HEK293 (cell line): ENCODE results near the gene PCSK6.

Experiments
- GLIS1 ChIP-seq: fragments of 450-650 bp; formaldehyde crosslinking; IDR thresholded peaks from 2 replicates; pipeline ENCODE4 v1.5.1; 2016; ENCODE audit warnings: missing biosample characterization, missing genetic modification characterization
- KLF9 ChIP-seq: fragments of 450-650 bp; formaldehyde crosslinking; IDR thresholded peaks from 2 replicates; pipeline ENCODE4 v1.5.1; 2016; ENCODE audit warnings: missing biosample characterization, missing genetic modification characterization, low read depth
- SP2 ChIP-seq: fragments of 450-650 bp; formaldehyde crosslinking; IDR thresholded peaks from 2 replicates; pipeline ENCODE4 v1.5.1; 2016; ENCODE audit warnings: missing biosample characterization, missing genetic modification characterization
- ZIC2 ChIP-seq: fragments of 450-650 bp; formaldehyde crosslinking; IDR thresholded peaks from 2 replicates; pipeline ENCODE4 v1.5.1; 2016; ENCODE audit warnings: missing biosample characterization, missing genetic modification characterization
- ZNF266 ChIP-seq: fragments of 450-650 bp; formaldehyde crosslinking; IDR thresholded peaks from 2 replicates; pipeline ENCODE4 v1.5.1; 2016; ENCODE audit warnings: missing biosample characterization, missing genetic modification characterization, low read depth
- ZNF423 ChIP-seq: fragments of 450-650 bp; formaldehyde crosslinking; IDR thresholded peaks from 2 replicates; pipeline ENCODE4 v1.5.1; 2016; ENCODE audit warnings: missing biosample characterization, missing genetic modification characterization
- ZNF621 ChIP-seq: fragments of 450-650 bp; formaldehyde crosslinking; IDR thresholded peaks from 2 replicates; pipeline ENCODE4 v1.5.1; 2017; ENCODE audit warnings: missing biosample characterization, missing genetic modification characterization
- ZNF658 ChIP-seq: fragments of 450-650 bp; formaldehyde crosslinking; IDR thresholded peaks from 2 replicates; pipeline ENCODE4; 2016; ENCODE audit warnings: missing biosample characterization, missing genetic modification characterization
- ZNF670 ChIP-seq: fragments of 450-650 bp; formaldehyde crosslinking; IDR thresholded peaks from 2 replicates; pipeline ENCODE4 v1.5.1; 2016; ENCODE audit warnings: missing biosample characterization, missing genetic modification characterization, low read depth
- ZNF701 ChIP-seq: fragments of 450-650 bp; formaldehyde crosslinking; IDR thresholded peaks from 2 replicates; pipeline ENCODE4 v1.5.1; 2016; ENCODE audit warnings: missing biosample characterization, missing genetic modification characterization
- ZNF785 ChIP-seq: fragments of 450-650 bp; formaldehyde crosslinking; IDR thresholded peaks from 2 replicates; pipeline ENCODE4 v1.5.1; 2016; ENCODE audit warnings: missing biosample characterization, missing genetic modification characterization
- ZSCAN23 ChIP-seq: fragments of 450-650 bp; formaldehyde crosslinking; IDR thresholded peaks from 2 replicates; pipeline ENCODE4 v1.5.1; 2016; ENCODE audit warnings: missing biosample characterization, missing genetic modification characterization
- TF ChIP-seq, protein P1 (sequence below): fragments of 450-650 bp; formaldehyde crosslinking; IDR thresholded peaks from 2 replicates; pipeline ENCODE4 v1.5.1; 2016; ENCODE audit warnings: missing biosample characterization, missing genetic modification characterization
- TF ChIP-seq, protein P2 (sequence below): fragments of 450-650 bp; formaldehyde crosslinking; IDR thresholded peaks from 2 replicates; pipeline ENCODE4 v1.5.1; 2016; ENCODE audit warnings: missing biosample characterization, missing genetic modification characterization
- TF ChIP-seq, protein P3 (sequence below): fragments of 450-650 bp; formaldehyde crosslinking; conservative IDR thresholded peaks from 2 replicates; pipeline ENCODE4 v1.5.1; 2016; ENCODE audit warnings: low read depth, missing biosample characterization, missing genetic modification characterization
- TF ChIP-seq, protein P4 (sequence below): fragments of 450-650 bp; formaldehyde crosslinking; IDR thresholded peaks from 2 replicates; pipeline ENCODE4 v1.5.1; 2017; ENCODE audit warnings: missing biosample characterization, missing genetic modification characterization
- TF ChIP-seq, protein P5 (sequence below): fragments of 450-650 bp; formaldehyde crosslinking; IDR thresholded peaks from 2 replicates; pipeline ENCODE4 v1.5.0; 2017; ENCODE audit warnings: missing biosample characterization, missing genetic modification characterization, borderline replicate concordance
- TF ChIP-seq, protein P6 (sequence below): fragments of 450-650 bp; formaldehyde crosslinking; IDR thresholded peaks from 2 replicates; pipeline ENCODE4 v1.5.1; 2016; ENCODE audit warnings: missing biosample characterization, missing genetic modification characterization
- TF ChIP-seq, protein P7 (sequence below): fragments of 450-650 bp; formaldehyde crosslinking; IDR thresholded peaks from 2 replicates; pipeline ENCODE4 v1.5.1; 2016; ENCODE audit warnings: missing biosample characterization, missing genetic modification characterization

The PCSK6 gene

DNA sequence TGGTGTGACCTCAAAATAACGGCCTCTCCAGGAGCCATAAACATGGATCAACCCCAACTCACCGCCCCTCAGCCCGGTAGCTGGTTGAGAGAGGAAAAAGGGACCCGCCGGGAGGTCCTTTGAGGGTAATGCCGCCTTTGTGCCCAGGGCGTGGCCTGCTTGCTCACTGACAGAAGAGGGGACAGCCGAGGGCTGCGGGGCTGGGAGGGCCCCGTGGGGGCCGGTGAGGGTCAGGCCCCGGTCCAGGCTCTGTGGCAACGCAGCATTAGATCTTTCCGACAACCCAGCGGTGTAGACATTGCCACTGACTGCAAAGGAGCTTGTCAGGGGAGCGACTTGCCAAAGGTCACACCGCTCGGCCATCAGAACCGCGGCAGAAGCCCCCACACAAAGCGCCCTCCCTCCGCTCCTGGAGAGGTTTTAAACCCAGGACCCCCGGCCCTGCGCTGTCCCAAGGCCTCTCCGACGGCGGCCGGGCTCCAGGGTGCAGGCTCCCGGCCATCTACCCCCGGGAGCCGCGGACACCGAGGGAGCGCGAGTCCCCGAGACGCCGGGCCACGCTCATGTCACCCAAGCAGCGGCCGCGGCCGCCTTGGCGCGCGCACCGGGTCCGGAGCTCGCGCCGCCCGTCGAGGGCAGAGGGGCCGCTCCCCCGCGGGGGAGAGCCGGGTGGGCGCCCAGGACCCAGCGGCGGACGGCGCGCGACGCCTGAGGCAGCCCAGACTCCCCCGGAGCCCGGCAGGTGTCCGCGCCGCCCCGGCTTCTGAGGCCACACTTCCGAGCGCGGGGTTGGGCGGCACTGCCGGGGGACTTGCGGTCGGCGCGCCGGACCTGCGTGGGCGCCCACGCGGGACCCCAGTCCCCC, 975 bp downstream of the PCSK6 start (continued):
- TF ChIP-seq, protein P1, sequence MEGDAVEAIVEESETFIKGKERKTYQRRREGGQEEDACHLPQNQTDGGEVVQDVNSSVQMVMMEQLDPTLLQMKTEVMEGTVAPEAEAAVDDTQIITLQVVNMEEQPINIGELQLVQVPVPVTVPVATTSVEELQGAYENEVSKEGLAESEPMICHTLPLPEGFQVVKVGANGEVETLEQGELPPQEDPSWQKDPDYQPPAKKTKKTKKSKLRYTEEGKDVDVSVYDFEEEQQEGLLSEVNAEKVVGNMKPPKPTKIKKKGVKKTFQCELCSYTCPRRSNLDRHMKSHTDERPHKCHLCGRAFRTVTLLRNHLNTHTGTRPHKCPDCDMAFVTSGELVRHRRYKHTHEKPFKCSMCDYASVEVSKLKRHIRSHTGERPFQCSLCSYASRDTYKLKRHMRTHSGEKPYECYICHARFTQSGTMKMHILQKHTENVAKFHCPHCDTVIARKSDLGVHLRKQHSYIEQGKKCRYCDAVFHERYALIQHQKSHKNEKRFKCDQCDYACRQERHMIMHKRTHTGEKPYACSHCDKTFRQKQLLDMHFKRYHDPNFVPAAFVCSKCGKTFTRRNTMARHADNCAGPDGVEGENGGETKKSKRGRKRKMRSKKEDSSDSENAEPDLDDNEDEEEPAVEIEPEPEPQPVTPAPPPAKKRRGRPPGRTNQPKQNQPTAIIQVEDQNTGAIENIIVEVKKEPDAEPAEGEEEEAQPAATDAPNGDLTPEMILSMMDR (tag by site-specific recombination) = no peak
- TF ChIP-seq, protein P2, sequence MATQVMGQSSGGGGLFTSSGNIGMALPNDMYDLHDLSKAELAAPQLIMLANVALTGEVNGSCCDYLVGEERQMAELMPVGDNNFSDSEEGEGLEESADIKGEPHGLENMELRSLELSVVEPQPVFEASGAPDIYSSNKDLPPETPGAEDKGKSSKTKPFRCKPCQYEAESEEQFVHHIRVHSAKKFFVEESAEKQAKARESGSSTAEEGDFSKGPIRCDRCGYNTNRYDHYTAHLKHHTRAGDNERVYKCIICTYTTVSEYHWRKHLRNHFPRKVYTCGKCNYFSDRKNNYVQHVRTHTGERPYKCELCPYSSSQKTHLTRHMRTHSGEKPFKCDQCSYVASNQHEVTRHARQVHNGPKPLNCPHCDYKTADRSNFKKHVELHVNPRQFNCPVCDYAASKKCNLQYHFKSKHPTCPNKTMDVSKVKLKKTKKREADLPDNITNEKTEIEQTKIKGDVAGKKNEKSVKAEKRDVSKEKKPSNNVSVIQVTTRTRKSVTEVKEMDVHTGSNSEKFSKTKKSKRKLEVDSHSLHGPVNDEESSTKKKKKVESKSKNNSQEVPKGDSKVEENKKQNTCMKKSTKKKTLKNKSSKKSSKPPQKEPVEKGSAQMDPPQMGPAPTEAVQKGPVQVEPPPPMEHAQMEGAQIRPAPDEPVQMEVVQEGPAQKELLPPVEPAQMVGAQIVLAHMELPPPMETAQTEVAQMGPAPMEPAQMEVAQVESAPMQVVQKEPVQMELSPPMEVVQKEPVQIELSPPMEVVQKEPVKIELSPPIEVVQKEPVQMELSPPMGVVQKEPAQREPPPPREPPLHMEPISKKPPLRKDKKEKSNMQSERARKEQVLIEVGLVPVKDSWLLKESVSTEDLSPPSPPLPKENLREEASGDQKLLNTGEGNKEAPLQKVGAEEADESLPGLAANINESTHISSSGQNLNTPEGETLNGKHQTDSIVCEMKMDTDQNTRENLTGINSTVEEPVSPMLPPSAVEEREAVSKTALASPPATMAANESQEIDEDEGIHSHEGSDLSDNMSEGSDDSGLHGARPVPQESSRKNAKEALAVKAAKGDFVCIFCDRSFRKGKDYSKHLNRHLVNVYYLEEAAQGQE (tag by site-specific recombination) = no peak
- TF ChIP-seq ZNF423 (tag by site-specific recombination) (no peak), ZNF785 (tag by site-specific recombination) (no peak), ZSCAN23 (no peak), GLIS1 (peak; percentile 88), ZNF701 (tag by site-specific recombination) (no peak), ZIC2 (peak; percentile 92), ZNF621 (tag by site-specific recombination) (no peak), SP2 (tag by site-specific recombination) (peak; percentile 32; the same call in 1 of the 2 replicates), ZNF658 (tag by site-specific recombination) (no peak), KLF9 (tag by site-specific recombination) (no peak), ZNF670 (tag by site-specific recombination) (no peak), ZNF266 (no peak)
- TF ChIP-seq, protein P3, sequence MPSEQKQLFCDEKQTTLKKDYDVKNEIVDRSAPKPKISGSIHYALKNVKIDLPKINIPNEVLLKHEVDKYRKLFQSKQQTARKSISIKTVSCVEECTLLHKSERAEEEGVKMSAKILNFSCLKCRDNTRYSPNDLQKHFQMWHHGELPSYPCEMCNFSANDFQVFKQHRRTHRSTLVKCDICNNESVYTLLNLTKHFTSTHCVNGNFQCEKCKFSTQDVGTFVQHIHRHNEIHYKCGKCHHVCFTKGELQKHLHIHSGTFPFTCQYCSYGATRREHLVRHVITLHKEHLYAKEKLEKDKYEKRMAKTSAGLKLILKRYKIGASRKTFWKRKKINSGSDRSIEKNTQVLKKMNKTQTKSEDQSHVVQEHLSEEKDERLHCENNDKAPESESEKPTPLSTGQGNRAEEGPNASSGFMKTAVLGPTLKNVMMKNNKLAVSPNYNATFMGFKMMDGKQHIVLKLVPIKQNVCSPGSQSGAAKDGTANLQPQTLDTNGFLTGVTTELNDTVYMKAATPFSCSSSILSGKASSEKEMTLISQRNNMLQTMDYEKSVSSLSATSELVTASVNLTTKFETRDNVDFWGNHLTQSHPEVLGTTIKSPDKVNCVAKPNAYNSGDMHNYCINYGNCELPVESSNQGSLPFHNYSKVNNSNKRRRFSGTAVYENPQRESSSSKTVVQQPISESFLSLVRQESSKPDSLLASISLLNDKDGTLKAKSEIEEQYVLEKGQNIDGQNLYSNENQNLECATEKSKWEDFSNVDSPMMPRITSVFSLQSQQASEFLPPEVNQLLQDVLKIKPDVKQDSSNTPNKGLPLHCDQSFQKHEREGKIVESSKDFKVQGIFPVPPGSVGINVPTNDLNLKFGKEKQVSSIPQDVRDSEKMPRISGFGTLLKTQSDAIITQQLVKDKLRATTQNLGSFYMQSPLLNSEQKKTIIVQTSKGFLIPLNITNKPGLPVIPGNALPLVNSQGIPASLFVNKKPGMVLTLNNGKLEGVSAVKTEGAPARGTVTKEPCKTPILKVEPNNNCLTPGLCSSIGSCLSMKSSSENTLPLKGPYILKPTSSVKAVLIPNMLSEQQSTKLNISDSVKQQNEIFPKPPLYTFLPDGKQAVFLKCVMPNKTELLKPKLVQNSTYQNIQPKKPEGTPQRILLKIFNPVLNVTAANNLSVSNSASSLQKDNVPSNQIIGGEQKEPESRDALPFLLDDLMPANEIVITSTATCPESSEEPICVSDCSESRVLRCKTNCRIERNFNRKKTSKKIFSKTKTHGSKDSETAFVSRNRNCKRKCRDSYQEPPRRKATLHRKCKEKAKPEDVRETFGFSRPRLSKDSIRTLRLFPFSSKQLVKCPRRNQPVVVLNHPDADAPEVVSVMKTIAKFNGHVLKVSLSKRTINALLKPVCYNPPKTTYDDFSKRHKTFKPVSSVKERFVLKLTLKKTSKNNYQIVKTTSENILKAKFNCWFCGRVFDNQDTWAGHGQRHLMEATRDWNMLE (tag by site-specific recombination) = no peak
- TF ChIP-seq, protein P4, sequence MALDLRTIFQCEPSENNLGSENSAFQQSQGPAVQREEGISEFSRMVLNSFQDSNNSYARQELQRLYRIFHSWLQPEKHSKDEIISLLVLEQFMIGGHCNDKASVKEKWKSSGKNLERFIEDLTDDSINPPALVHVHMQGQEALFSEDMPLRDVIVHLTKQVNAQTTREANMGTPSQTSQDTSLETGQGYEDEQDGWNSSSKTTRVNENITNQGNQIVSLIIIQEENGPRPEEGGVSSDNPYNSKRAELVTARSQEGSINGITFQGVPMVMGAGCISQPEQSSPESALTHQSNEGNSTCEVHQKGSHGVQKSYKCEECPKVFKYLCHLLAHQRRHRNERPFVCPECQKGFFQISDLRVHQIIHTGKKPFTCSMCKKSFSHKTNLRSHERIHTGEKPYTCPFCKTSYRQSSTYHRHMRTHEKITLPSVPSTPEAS = no peak
- TF ChIP-seq, protein P5, sequence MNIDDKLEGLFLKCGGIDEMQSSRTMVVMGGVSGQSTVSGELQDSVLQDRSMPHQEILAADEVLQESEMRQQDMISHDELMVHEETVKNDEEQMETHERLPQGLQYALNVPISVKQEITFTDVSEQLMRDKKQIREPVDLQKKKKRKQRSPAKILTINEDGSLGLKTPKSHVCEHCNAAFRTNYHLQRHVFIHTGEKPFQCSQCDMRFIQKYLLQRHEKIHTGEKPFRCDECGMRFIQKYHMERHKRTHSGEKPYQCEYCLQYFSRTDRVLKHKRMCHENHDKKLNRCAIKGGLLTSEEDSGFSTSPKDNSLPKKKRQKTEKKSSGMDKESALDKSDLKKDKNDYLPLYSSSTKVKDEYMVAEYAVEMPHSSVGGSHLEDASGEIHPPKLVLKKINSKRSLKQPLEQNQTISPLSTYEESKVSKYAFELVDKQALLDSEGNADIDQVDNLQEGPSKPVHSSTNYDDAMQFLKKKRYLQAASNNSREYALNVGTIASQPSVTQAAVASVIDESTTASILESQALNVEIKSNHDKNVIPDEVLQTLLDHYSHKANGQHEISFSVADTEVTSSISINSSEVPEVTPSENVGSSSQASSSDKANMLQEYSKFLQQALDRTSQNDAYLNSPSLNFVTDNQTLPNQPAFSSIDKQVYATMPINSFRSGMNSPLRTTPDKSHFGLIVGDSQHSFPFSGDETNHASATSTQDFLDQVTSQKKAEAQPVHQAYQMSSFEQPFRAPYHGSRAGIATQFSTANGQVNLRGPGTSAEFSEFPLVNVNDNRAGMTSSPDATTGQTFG (tag by site-specific recombination) = no peak
- TF ChIP-seq, protein P6, sequence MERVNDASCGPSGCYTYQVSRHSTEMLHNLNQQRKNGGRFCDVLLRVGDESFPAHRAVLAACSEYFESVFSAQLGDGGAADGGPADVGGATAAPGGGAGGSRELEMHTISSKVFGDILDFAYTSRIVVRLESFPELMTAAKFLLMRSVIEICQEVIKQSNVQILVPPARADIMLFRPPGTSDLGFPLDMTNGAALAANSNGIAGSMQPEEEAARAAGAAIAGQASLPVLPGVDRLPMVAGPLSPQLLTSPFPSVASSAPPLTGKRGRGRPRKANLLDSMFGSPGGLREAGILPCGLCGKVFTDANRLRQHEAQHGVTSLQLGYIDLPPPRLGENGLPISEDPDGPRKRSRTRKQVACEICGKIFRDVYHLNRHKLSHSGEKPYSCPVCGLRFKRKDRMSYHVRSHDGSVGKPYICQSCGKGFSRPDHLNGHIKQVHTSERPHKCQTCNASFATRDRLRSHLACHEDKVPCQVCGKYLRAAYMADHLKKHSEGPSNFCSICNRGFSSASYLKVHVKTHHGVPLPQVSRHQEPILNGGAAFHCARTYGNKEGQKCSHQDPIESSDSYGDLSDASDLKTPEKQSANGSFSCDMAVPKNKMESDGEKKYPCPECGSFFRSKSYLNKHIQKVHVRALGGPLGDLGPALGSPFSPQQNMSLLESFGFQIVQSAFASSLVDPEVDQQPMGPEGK = peak; percentile 90
- TF ChIP-seq, protein P7, sequence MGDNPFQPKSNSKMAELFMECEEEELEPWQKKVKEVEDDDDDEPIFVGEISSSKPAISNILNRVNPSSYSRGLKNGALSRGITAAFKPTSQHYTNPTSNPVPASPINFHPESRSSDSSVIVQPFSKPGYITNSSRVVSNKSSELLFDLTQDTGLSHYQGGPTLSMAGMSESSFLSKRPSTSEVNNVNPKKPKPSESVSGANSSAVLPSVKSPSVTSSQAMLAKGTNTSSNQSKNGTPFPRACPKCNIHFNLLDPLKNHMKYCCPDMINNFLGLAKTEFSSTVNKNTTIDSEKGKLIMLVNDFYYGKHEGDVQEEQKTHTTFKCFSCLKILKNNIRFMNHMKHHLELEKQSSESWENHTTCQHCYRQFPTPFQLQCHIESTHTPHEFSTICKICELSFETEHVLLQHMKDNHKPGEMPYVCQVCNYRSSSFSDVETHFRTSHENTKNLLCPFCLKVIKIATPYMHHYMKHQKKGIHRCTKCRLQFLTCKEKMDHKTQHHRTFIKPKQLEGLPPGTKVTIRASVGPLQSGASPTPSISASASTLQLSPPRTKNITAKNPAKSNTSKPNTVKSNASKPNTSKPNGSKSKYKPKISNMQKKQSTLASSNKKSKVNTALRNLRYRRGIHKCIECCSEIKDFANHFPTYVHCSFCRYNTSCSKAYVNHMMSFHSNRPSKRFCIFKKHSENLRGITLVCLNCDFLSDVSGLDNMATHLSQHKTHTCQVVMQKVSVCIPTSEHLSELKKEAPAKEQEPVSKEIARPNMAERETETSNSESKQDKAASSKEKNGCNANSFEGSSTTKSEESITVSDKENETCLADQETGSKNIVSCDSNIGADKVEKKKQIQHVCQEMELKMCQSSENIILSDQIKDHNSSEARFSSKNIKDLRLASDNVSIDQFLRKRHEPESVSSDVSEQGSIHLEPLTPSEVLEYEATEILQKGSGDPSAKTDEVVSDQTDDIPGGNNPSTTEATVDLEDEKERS (tag by site-specific recombination) = no peak
